Gastroesophageal sphincter (tissue), 4 donors: Measurements from ENCODE around the gene RIC3. TPM values are rescaled to one million over a fixed set of nuclear protein-coding genes. Genes with fewer than 3 reads are reported as not detected.

Source experiments
- ATAC-seq: fragments of 150-250 bp; one replicate; pipeline ENCODE4 v1.9.1; 2016; ENCODE audit warnings: mild to moderate bottlenecking, moderate library complexity
- H3K27ac ChIP-seq, 4 donors: fragments of 200-600 bp; sonication (generic) in 3 of 4; 1 replicate in 3 of 4; 2 replicates in 1 of 4; pipeline ENCODE4 v1.5.1; 2016 to 2019
- H3K27me3 ChIP-seq: fragments of 200-600 bp; sonication (generic); one replicate; pipeline ENCODE4 v1.5.1; 2019
- H3K36me3 ChIP-seq, 2 donors: fragments of 200-600 bp; sonication (generic); one replicate each; pipeline ENCODE4 v1.5.1; 2019; ENCODE audit warnings: control low read depth in 1 of 2
- H3K4me1 ChIP-seq, 3 donors: fragments of 200-600 bp; sonication (generic); 1 replicate in 2 of 3; 2 replicates in 1 of 3; pipeline ENCODE4 v1.5.1; 2016 to 2019; ENCODE audit warnings: control low read depth in 2 of 3
- H3K4me3 ChIP-seq, 2 donors: fragments of 200-600 bp; sonication (generic); one replicate each; pipeline ENCODE4 v1.5.1; 2019; ENCODE audit warnings: mild to moderate bottlenecking in 1 of 2, moderate library complexity in 1 of 2
- H3K9me3 ChIP-seq, 3 donors: fragments of 200-600 bp; sonication (generic); one replicate each; pipeline ENCODE4 v1.5.1; 2017 to 2019; ENCODE audit warnings: control low read depth in 2 of 3
- CTCF ChIP-seq, 4 experiments: fragments of 200-600 bp in 2 of 4; fragments of 450-650 bp in 2 of 4; sonication (generic) in 1 of 4; IDR thresholded peaks; one replicate each; pipeline ENCODE4 v1.5.1; 2017 to 2019; ENCODE audit warnings: antibody characterized with exemption in 4 of 4, mild to moderate bottlenecking in 2 of 4, moderate library complexity in 2 of 4
- EP300 ChIP-seq: sonication (generic); formaldehyde crosslinking; IDR thresholded peaks from one replicate; pipeline ENCODE4 v1.6.1; 2017; ENCODE audit warnings: antibody characterized with exemption, mild to moderate bottlenecking
- POLR2A ChIP-seq, 2 donors: fragments of 450-650 bp; IDR thresholded peaks; one replicate each; pipeline ENCODE4 v1.6.1; 2017; ENCODE audit warnings: antibody characterized with exemption in 2 of 2, mild to moderate bottlenecking in 2 of 2, moderate library complexity in 1 of 2
- POLR2AphosphoS5 ChIP-seq: sonication (generic); formaldehyde crosslinking; IDR thresholded peaks from one replicate; pipeline ENCODE4 v1.6.1; 2017; ENCODE audit warnings: antibody characterized with exemption
- WGBS, 2 donors: methylation state at CpG; one replicate each; pipeline ENCODE4 v1.1.5; 2018; ENCODE audit warnings: low coverage in 1 of 2; 5-methylcytosine and 5-hydroxymethylcytosine counted together
- total RNA-seq, 4 donors: library from RNA; depleted of rRNA; stranded (reverse); fragments of >200 nt; gene quantifications; one replicate each; pipeline ENCODE4 v1.1.0, GENCODE V29; 2016

The RIC3 gene
- total RNA-seq, 4 donors from 2014 or later = 13.6 to 33.2 (median 20.9) TPM

- H3K27me3 ChIP-seq = no peaks in the 10 kb centered on the region
- no peak overlapping the region for H3K4me3 ChIP-seq
- ATAC-seq = no peak
- TF ChIP-seq POLR2AphosphoS5 = no peak
- no peak for TF ChIP-seq POLR2A (IDR thresholded peaks at IDR 0.05)
- TF ChIP-seq EP300 = no peak
- TF ChIP-seq CTCF (IDR thresholded peaks at IDR 0.05) = no peak
- 60% methylated on average over 2 of the region's 17 CpGs; no CpG with 5 or more reads in 1 of the 2 donors for WGBS, 2 donors
- H3K36me3 ChIP-seq = peaks cover 0 to 22% of the 10 kb centered on the region in 2 donors
- no peaks in the 10 kb centered on the region for H3K9me3 ChIP-seq
- no peak overlapping the region for H3K27ac ChIP-seq
- H3K4me1 ChIP-seq = peaks cover 0 to 35% (median 22%) of the 10 kb centered on the region in 3 donors
Measured at GRCh38 chr11:8089791-8090510, 78.9 kb downstream of the RIC3 start.

- no peak for ATAC-seq
- Histone ChIP-seq H3K27me3 (no peaks in the 10 kb centered on the region), H3K4me1 (peaks cover 0 to 42% (median 29%) of the 10 kb centered on the region in 3 donors), H3K4me3 (no peak overlapping the region), H3K9me3 (no peaks in the 10 kb centered on the region), H3K27ac (no peak overlapping the region), H3K36me3 (peaks cover 0 to 9% of the 10 kb centered on the region in 2 donors)
- TF ChIP-seq POLR2AphosphoS5 (no peak), EP300 (no peak), POLR2A (IDR thresholded peaks at IDR 0.05) (no peak), CTCF (IDR thresholded peaks at IDR 0.05) (no peak)
- no CpG with 5 or more reads among the region's 3 CpGs for WGBS, 2 donors
Measured at GRCh38 chr11:8087756-8088155, 81.1 kb downstream of the RIC3 start.

DNA sequence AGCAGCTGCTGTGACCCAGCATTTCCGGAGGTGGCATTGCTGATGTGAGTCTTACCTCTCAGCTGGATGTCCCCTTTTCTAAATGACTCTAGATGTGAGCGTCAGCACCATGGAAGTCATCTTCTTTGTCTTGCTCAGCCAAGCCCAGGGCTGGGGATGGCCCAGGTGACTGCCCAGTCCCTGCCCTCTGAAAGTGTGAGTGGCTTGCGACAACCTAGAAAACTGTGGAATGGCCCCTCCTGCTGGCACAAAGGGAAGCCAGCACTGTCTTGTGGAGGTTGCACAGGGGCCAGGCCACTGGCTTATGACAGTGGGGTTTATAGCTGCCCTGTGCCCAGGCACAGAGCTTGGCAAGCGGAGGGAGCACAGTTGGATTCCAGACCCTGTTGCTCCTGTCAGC, 81.6 kb downstream of the RIC3 start:
- 100% methylated on average over 1 of the region's 4 CpGs; no CpG with 5 or more reads in 1 of the 2 donors for WGBS, 2 donors
- TF ChIP-seq CTCF (IDR thresholded peaks at IDR 0.05) (peak in 1 of 4 experiments; percentile 22), POLR2A (IDR thresholded peaks at IDR 0.05) (no peak), POLR2AphosphoS5 (no peak), EP300 (no peak)
- Histone ChIP-seq H3K4me3 (no peak overlapping the region), H3K4me1 (peaks cover 0 to 42% (median 29%) of the 10 kb centered on the region in 3 donors), H3K27ac (peak overlapping the region in 1 of 4 donors; percentile 67), H3K27me3 (no peaks in the 10 kb centered on the region), H3K9me3 (no peaks in the 10 kb centered on the region), H3K36me3 (peaks cover 0 to 9% of the 10 kb centered on the region in 2 donors)
- no peak for ATAC-seq

DNA sequence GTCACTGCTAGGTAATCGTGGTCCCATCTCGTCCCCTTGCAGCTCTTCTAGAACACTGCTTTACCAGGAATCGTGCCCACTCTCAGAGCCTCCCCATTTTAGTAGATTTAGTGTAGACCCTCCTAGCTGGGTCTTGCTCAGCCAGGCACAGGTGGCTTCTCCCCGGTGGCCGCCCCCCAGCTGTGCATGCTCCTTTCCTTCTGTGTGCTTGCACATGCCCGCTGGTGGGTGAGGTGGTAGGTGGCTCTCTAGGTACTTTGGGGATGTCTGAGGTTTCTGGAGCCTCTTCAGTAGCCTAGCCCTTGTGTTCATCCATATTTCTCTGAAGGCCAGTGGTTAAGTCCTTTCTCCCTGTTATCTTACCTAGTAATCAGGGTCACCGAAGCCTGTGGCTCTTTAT, 82.3 kb downstream of the RIC3 start:
- peaks cover 0 to 47% (median 35%) of the 10 kb centered on the region in 3 donors for H3K4me1 ChIP-seq
- peaks cover 0 to 9% of the 10 kb centered on the region in 2 donors for H3K36me3 ChIP-seq
- peak overlapping the region in 3 of 4 donors; percentile 38 to 67 (median 42) for H3K27ac ChIP-seq

More for the DNA sequence above, 82.3 kb downstream of the RIC3 start:
- Histone ChIP-seq H3K4me3 (no peak overlapping the region), H3K9me3 (no peaks in the 10 kb centered on the region), H3K27me3 (no peaks in the 10 kb centered on the region)
- ATAC-seq = no peak
- WGBS, 2 donors = 80 to 94% methylated on average over 2 to 5 of the region's 7 CpGs
- TF ChIP-seq POLR2A (IDR thresholded peaks at IDR 0.05) (no peak), EP300 (no peak), CTCF (IDR thresholded peaks at IDR 0.05) (no peak), POLR2AphosphoS5 (no peak)
